ACC112 (cell line): ENCODE measurements around the gene RAB3GAP2.

Source experiments
- H2AFZ ChIP-seq: fragments of 200-600 bp; sonication (generic); one replicate; pipeline ENCODE4 v1.6.0; 2017; ENCODE audit warnings: antibody characterized with exemption, low read length; ENCODE audit not compliant: unreplicated experiment
- H3K27ac ChIP-seq: fragments of 200-600 bp; sonication (generic); 2 replicates; pipeline ENCODE4 v1.5.1; 2014; ENCODE audit warnings: low read depth, mild to moderate bottlenecking, antibody characterized with exemption, low read length, moderate library complexity
- H3K27me3 ChIP-seq: fragments of 200-600 bp; sonication (generic); 2 replicates; pipeline ENCODE4 v1.6.1; 2014; ENCODE audit warnings: mild to moderate bottlenecking, antibody characterized with exemption, low read length, moderate library complexity, mixed read lengths; ENCODE audit not compliant: insufficient read depth
- H3K36me3 ChIP-seq: fragments of 200-600 bp; sonication (generic); 2 replicates; pipeline ENCODE4 v1.6.1; 2016; ENCODE audit warnings: mild to moderate bottlenecking, antibody characterized with exemption, low read length, moderate library complexity, mixed read lengths; ENCODE audit not compliant: insufficient read depth
- H3K4me1 ChIP-seq: fragments of 200-600 bp; sonication (generic); one replicate; pipeline ENCODE4 v1.6.1; 2016; ENCODE audit warnings: low read length, mixed read lengths; ENCODE audit not compliant: insufficient read depth, unreplicated experiment, control insufficient read depth
- H3K4me3 ChIP-seq: fragments of 200-600 bp; sonication (generic); 2 replicates; pipeline ENCODE4 v1.5.1; 2014; ENCODE audit warnings: mild to moderate bottlenecking, low read depth, low read length
- H3K79me2 ChIP-seq: fragments of 200-600 bp; sonication (generic); one replicate; pipeline ENCODE4 v1.6.0; 2016; ENCODE audit warnings: low read length; ENCODE audit not compliant: control insufficient read depth, unreplicated experiment, insufficient read depth

Gene RAB3GAP2

GRCh38 chr1:220306339-220306738 is 34.1 kb upstream of the RAB3GAP2 start:
- Histone ChIP-seq H3K36me3 (no peaks in the 10 kb centered on the region), H3K27me3 (0 out of 2 replicates have a peak, but pooled peaks cover 3% of the 10 kb centered on the region), H3K4me3 (no peak overlapping the region), H2AFZ (no peak overlapping the region), H3K4me1 (peaks cover 3% of the 10 kb centered on the region), H3K79me2 (no peaks in the 10 kb centered on the region), H3K27ac (no peak overlapping the region)

- H2AFZ ChIP-seq: no peak overlapping the region
- 0 out of 2 replicates have a peak, but pooled peaks cover 3% of the 10 kb centered on the region for H3K27me3 ChIP-seq
- no peak overlapping the region for H3K27ac ChIP-seq
- H3K4me3 ChIP-seq: no peak overlapping the region
- peaks cover 14% of the 10 kb centered on the region for H3K4me1 ChIP-seq
- H3K79me2 ChIP-seq: no peaks in the 10 kb centered on the region
- H3K36me3 ChIP-seq: no peaks in the 10 kb centered on the region
Observed at GRCh38 chr1:220303871-220304270, 31.6 kb upstream of the RAB3GAP2 start.

- Histone ChIP-seq H3K36me3 (no peaks in the 10 kb centered on the region), H3K4me3 (no peak overlapping the region), H3K79me2 (no peaks in the 10 kb centered on the region), H3K27ac (no peak overlapping the region), H3K27me3 (no peaks in the 10 kb centered on the region), H3K4me1 (peaks cover 14% of the 10 kb centered on the region), H2AFZ (peak overlapping the region; percentile 28)
Observed at GRCh38 chr1:220301630-220302029, 29.4 kb upstream of the RAB3GAP2 start.

- Histone ChIP-seq H3K4me1 (peaks cover 14% of the 10 kb centered on the region), H2AFZ (peak overlapping the region; percentile 62), H3K4me3 (peak overlapping the region; percentile 38), H3K79me2 (no peaks in the 10 kb centered on the region), H3K27ac (peak overlapping the region; percentile 83), H3K36me3 (no peaks in the 10 kb centered on the region), H3K27me3 (no peaks in the 10 kb centered on the region)
Observed at GRCh38 chr1:220300442-220301121, 28.3 kb upstream of the RAB3GAP2 start.

- Histone ChIP-seq H3K27ac (no peak overlapping the region), H3K4me1 (peaks cover 21% of the 10 kb centered on the region), H2AFZ (no peak overlapping the region), H3K4me3 (no peak overlapping the region), H3K79me2 (no peaks in the 10 kb centered on the region), H3K36me3 (no peaks in the 10 kb centered on the region), H3K27me3 (no peaks in the 10 kb centered on the region)
Observed at GRCh38 chr1:220299337-220299736, 27.1 kb upstream of the RAB3GAP2 start.

- no peak overlapping the region for H2AFZ ChIP-seq
- H3K79me2 ChIP-seq: no peaks in the 10 kb centered on the region
- H3K4me1 ChIP-seq: peaks cover 24% of the 10 kb centered on the region
- H3K27me3 ChIP-seq: no peaks in the 10 kb centered on the region
- no peak overlapping the region for H3K4me3 ChIP-seq
- H3K36me3 ChIP-seq: no peaks in the 10 kb centered on the region
- H3K27ac ChIP-seq: no peak overlapping the region
Observed at GRCh38 chr1:220298470-220299205, 26.4 kb upstream of the RAB3GAP2 start.

GRCh38 chr1:220296981-220297380 is 24.7 kb upstream of the RAB3GAP2 start:
- Histone ChIP-seq H3K4me3 (no peak overlapping the region), H3K27me3 (no peaks in the 10 kb centered on the region), H3K27ac (no peak overlapping the region), H2AFZ (no peak overlapping the region), H3K36me3 (no peaks in the 10 kb centered on the region), H3K79me2 (no peaks in the 10 kb centered on the region), H3K4me1 (peaks cover 24% of the 10 kb centered on the region)

- no peaks in the 10 kb centered on the region for H3K79me2 ChIP-seq
- H3K27ac ChIP-seq: peak overlapping the region; percentile 24; the same call in 1 of the 2 replicates
- H3K4me1 ChIP-seq: peaks cover 9% of the 10 kb centered on the region
- H3K27me3 ChIP-seq: no peaks in the 10 kb centered on the region; the same call in 1 of the 2 replicates
- peak overlapping the region; percentile 43; the same call in 1 of the 2 replicates for H3K4me3 ChIP-seq
- H2AFZ ChIP-seq: peak overlapping the region; percentile 43
- H3K36me3 ChIP-seq: no peaks in the 10 kb centered on the region
Observed at GRCh38 chr1:220294846-220295301, 22.6 kb upstream of the RAB3GAP2 start.

- Histone ChIP-seq H3K27ac (no peak overlapping the region), H3K4me3 (no peak overlapping the region), H3K27me3 (no peaks in the 10 kb centered on the region; the same call in 1 of the 2 replicates), H3K36me3 (no peaks in the 10 kb centered on the region), H3K4me1 (peaks cover 9% of the 10 kb centered on the region), H2AFZ (no peak overlapping the region), H3K79me2 (no peaks in the 10 kb centered on the region)
Observed at GRCh38 chr1:220291580-220291979, 19.3 kb upstream of the RAB3GAP2 start.

GRCh38 chr1:220290140-220290761 is 18.0 kb upstream of the RAB3GAP2 start:
- Histone ChIP-seq H3K4me3 (no peak overlapping the region), H3K27ac (no peak overlapping the region)

More at GRCh38 chr1:220290140-220290761, 18.0 kb upstream of the RAB3GAP2 start:
- H3K79me2 ChIP-seq: no peaks in the 10 kb centered on the region
- no peak overlapping the region for H2AFZ ChIP-seq
- no peaks in the 10 kb centered on the region for H3K36me3 ChIP-seq
- peaks cover 9% of the 10 kb centered on the region for H3K4me1 ChIP-seq
- no peaks in the 10 kb centered on the region; the same call in 1 of the 2 replicates for H3K27me3 ChIP-seq
